Chondrocyte (in vitro differentiated cells): ENCODE data around the gene TRPM3. TPM values are rescaled to one million over a fixed set of nuclear protein-coding genes. Genes with fewer than 3 reads are reported as not detected.
A peak's percentile ranks its signal among the peaks of the same experiment; 100 is the strongest.

Experiments used
- DNase-seq: peaks from one replicate; pipeline ENCODE4 v3.0.0; 2021; ENCODE audit warnings: mixed read lengths, low spot score
- H3K27ac Mint-ChIP-seq: one replicate; pipeline ENCODE4 v1.8.0; 2021; ENCODE audit warnings: mild to moderate bottlenecking, moderate library complexity, mixed read lengths; ENCODE audit not compliant: unreplicated experiment
- H3K27me3 Mint-ChIP-seq: 2 replicates; pipeline ENCODE4 v1.8.0; 2021; ENCODE audit warnings: low read depth, mixed read lengths
- H3K36me3 Mint-ChIP-seq: 2 replicates; pipeline ENCODE4 v1.8.0; 2021; ENCODE audit warnings: low read depth, mixed read lengths
- H3K4me1 Mint-ChIP-seq: 2 replicates; pipeline ENCODE4 v1.8.0; 2021; ENCODE audit warnings: low read depth, mild to moderate bottlenecking, mixed read lengths
- H3K4me3 Mint-ChIP-seq: one replicate; pipeline ENCODE4 v1.8.0; 2021; ENCODE audit warnings: mild to moderate bottlenecking, moderate library complexity, mixed read lengths; ENCODE audit not compliant: unreplicated experiment
- H3K9me3 Mint-ChIP-seq: 2 replicates; pipeline ENCODE4 v1.8.0; 2021; ENCODE audit warnings: low read depth, mixed read lengths
- total RNA-seq: library from RNA; stranded (reverse); gene quantifications from 3 replicates; pipeline ENCODE4 v1.2.1, GENCODE V29; 2021
- TF ChIP-seq, protein P1 (sequence below): fragments of 200-600 bp; sonication (generic); IDR thresholded peaks from 2 replicates; pipeline ENCODE4 v1.5.0; 2021; ENCODE audit warnings: antibody characterized with exemption, mild to moderate bottlenecking, moderate library complexity

The TRPM3 gene
- total RNA-seq, 1 donor from 2014 or later: not detected

DNA sequence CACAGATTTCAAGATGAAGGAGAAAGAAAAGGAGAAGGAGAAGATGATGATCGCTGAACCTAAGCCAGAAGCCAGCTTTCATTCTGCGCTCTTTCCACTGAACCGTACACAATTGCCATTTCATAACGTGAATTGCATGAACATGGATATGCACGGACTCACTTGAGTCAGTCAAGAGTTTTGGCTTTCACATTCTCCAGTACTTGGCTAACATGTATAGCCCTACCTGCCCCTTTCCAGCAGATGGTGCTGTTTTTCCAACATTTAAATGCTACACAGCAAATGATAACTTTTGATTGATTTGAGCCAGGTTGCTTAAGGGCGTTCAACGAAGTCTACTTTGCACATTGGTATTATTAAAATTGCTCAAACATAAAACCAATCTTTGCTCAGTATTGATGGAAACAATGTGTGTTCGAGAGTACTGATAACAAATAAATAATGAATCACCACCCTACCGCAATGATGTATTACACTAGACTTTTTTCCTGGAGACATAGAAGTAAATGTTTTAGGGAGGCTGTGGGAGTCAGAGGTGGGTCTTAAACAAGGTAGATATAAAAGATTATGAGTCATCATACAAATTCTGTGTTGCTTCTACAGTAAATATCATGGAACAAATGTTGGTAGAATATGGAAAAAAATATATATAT lies 196.4 kb downstream of the TRPM3 start:
- DNase-seq: no peak
- Mint-ChIP-seq H3K4me1 (peaks cover 27% of the 10 kb centered on the region), H3K36me3 (no peaks in the 10 kb centered on the region), H3K27me3 (no peaks in the 10 kb centered on the region), H3K4me3 (peak overlapping the region; percentile 60), H3K27ac (peak overlapping the region; percentile 87), H3K9me3 (no peaks in the 10 kb centered on the region)
- TF ChIP-seq, protein P1, sequence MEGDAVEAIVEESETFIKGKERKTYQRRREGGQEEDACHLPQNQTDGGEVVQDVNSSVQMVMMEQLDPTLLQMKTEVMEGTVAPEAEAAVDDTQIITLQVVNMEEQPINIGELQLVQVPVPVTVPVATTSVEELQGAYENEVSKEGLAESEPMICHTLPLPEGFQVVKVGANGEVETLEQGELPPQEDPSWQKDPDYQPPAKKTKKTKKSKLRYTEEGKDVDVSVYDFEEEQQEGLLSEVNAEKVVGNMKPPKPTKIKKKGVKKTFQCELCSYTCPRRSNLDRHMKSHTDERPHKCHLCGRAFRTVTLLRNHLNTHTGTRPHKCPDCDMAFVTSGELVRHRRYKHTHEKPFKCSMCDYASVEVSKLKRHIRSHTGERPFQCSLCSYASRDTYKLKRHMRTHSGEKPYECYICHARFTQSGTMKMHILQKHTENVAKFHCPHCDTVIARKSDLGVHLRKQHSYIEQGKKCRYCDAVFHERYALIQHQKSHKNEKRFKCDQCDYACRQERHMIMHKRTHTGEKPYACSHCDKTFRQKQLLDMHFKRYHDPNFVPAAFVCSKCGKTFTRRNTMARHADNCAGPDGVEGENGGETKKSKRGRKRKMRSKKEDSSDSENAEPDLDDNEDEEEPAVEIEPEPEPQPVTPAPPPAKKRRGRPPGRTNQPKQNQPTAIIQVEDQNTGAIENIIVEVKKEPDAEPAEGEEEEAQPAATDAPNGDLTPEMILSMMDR: peak; percentile 100

DNA sequence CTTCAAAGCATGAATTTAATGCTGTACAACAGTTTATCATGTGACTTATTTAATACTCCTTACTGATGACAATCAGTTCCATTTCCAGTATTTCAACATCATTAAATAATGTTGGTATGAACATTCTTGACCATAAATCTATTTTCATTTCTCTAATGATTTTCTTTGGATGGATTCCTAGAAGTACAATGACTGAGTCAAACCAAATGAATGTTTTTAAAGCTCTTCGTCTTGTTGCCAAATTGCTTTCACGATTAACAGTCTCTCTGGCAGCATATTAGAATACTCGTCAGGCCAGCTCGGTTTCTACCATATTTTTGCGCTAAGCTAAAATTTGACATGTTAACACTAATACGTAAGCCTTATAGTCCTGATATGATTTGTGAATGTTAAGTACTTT lies 197.0 kb downstream of the TRPM3 start:
- TF ChIP-seq, protein P1: no peak
- Mint-ChIP-seq H3K36me3 (no peaks in the 10 kb centered on the region), H3K27ac (peak overlapping the region; percentile 87), H3K4me3 (peak overlapping the region; percentile 60), H3K27me3 (no peaks in the 10 kb centered on the region), H3K9me3 (no peaks in the 10 kb centered on the region), H3K4me1 (peaks cover 27% of the 10 kb centered on the region)
- DNase-seq: no peak

DNA sequence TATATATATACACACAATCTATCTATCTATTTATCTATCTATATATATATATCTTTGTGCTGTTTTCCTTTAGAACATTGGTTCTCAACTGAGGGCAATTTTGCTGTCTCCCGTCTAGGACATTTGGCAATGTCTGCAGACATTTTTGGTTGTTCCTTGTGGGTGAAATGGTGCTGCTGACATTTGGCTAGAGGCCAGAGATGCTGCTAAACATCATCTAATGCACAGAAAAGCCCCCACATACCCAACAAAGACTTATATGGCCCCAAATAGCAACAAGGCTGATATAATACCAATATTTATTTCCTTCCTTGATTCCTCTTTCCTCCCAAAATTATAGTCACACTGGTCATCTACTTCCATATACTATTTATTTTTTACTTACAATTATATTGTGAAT lies 197.5 kb downstream of the TRPM3 start:
- no peaks in the 10 kb centered on the region for H3K9me3 Mint-ChIP-seq
- H3K27me3 Mint-ChIP-seq: no peaks in the 10 kb centered on the region
- no peak overlapping the region for H3K4me3 Mint-ChIP-seq
- TF ChIP-seq, protein P1: no peak
- no peak for DNase-seq
- H3K36me3 Mint-ChIP-seq: no peaks in the 10 kb centered on the region
- H3K4me1 Mint-ChIP-seq: peaks cover 27% of the 10 kb centered on the region
- H3K27ac Mint-ChIP-seq: peak overlapping the region; percentile 87

DNA sequence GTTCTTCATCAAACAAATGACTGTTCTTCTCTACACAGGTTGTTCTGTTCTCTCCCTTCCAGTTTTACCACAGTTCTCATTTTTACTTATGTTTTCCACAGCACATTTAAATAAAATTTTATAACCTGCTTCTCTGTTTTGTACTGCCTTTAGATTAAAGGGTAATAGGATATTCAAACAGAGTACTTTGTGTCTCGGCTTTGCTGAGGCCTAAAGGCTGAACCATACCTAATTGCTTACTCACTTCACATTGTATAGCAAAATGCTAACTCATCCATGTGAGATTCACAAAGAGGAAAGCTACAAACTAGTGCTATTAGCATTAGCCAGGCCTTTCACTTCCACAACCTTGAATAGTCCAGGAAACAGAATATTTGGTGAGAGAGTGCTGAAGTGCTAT lies 200.3 kb downstream of the TRPM3 start:
- Mint-ChIP-seq H3K4me3 (no peak overlapping the region), H3K9me3 (peaks cover 12% of the 10 kb centered on the region), H3K36me3 (no peaks in the 10 kb centered on the region), H3K27ac (no peak overlapping the region), H3K4me1 (peaks cover 27% of the 10 kb centered on the region), H3K27me3 (no peaks in the 10 kb centered on the region)
- TF ChIP-seq, protein P1: no peak
- DNase-seq: no peak

DNA sequence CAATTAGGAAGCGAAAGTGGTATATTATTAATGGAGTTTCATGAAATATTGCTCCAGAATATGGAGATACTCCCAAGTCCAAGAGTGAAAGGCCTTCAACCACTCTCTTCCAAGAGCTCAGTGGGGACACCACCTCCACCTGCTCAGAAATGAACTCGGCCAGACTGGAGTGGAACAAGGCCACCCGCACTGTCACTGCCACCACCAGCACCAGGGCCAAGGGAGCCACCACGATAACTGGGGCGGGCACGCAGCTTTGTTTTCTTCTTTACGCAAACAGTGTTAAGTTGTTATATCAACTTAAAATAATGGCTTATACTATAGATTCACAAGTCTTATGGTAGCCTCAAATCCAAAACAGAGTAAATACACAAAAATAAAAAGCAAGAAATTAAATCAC lies 204.1 kb downstream of the TRPM3 start:
- TF ChIP-seq, protein P1: no peak
- peaks cover 15% of the 10 kb centered on the region for H3K9me3 Mint-ChIP-seq
- H3K27me3 Mint-ChIP-seq: no peaks in the 10 kb centered on the region
- H3K4me3 Mint-ChIP-seq: no peak overlapping the region
- H3K36me3 Mint-ChIP-seq: no peaks in the 10 kb centered on the region
- H3K4me1 Mint-ChIP-seq: peaks cover 8% of the 10 kb centered on the region
- no peak overlapping the region for H3K27ac Mint-ChIP-seq
- DNase-seq: no peak
